Neural progenitor cell (in vitro differentiated cells): ENCODE measurements around the gene SORBS2. TPM values are rescaled to one million over a fixed set of nuclear protein-coding genes. Genes with fewer than 3 reads are reported as not detected.

Experiments
- DNase-seq: peaks from one replicate; pipeline ENCODE4 v3.0.0-alpha.2; 2016; ENCODE audit warnings: low spot score
- H2AFZ ChIP-seq: fragments of 200-600 bp; sonication (generic); replicated peaks from 2 replicates; pipeline ENCODE4 v1.6.1; 2016; ENCODE audit warnings: antibody characterized with exemption
- H3F3A ChIP-seq: fragments of 200-600 bp; sonication (generic); 2 replicates; pipeline ENCODE4 v1.6.1; 2016; ENCODE audit warnings: antibody characterized with exemption, low read depth
- H3K27ac ChIP-seq: fragments of 200-600 bp; sonication (generic); 2 replicates; pipeline ENCODE4 v1.5.1; 2016; ENCODE audit warnings: mild to moderate bottlenecking
- H3K27me3 ChIP-seq: fragments of 200-600 bp; sonication (generic); 2 replicates; pipeline ENCODE4 v1.6.1; 2016; ENCODE audit warnings: mild to moderate bottlenecking, moderate library complexity
- H3K36me3 ChIP-seq: fragments of 200-600 bp; sonication (generic); 2 replicates; pipeline ENCODE4 v1.5.1; 2016
- H3K4me1 ChIP-seq: fragments of 200-600 bp; sonication (generic); 2 replicates; pipeline ENCODE4 v1.6.1; 2016; ENCODE audit warnings: mixed run types
- H3K4me2 ChIP-seq: fragments of 200-600 bp; sonication (generic); 2 replicates; pipeline ENCODE4 v1.6.1; 2016
- H3K4me3 ChIP-seq: fragments of 200-600 bp; sonication (generic); 2 replicates; pipeline ENCODE4 v1.5.1; 2016
- H3K79me2 ChIP-seq: fragments of 200-600 bp; sonication (generic); 2 replicates; pipeline ENCODE4 v1.6.1; 2016; ENCODE audit warnings: low read depth
- H3K9ac ChIP-seq: fragments of 200-600 bp; sonication (generic); 2 replicates; pipeline ENCODE4 v1.6.1; 2016
- H3K9me3 ChIP-seq: fragments of 200-600 bp; sonication (generic); 2 replicates; pipeline ENCODE4 v1.5.1; 2016; ENCODE audit warnings: low read depth
- H4K20me1 ChIP-seq: fragments of 200-600 bp; sonication (generic); 2 replicates; pipeline ENCODE4 v1.6.1; 2016; ENCODE audit warnings: low read depth
- H3K27ac Mint-ChIP-seq: 3 replicates; pipeline ENCODE4 v1.8.0; 2021; ENCODE audit warnings: mixed read lengths
- H3K27me3 Mint-ChIP-seq: 2 replicates; pipeline ENCODE4 v1.8.0; 2022; ENCODE audit warnings: low read depth, mild to moderate bottlenecking, inconsistent platforms, moderate library complexity, mixed read lengths; ENCODE audit not compliant: insufficient read depth
- H3K36me3 Mint-ChIP-seq: 3 replicates; pipeline ENCODE4 v1.8.0; 2021; ENCODE audit warnings: mixed read lengths
- H3K4me1 Mint-ChIP-seq: 3 replicates; pipeline ENCODE4 v1.8.0; 2021; ENCODE audit warnings: mixed read lengths
- H3K4me3 Mint-ChIP-seq: 3 replicates; pipeline ENCODE4 v1.8.0; 2021; ENCODE audit warnings: mild to moderate bottlenecking, moderate library complexity, mixed read lengths
- H3K9me3 Mint-ChIP-seq: 3 replicates; pipeline ENCODE4 v1.8.0; 2020; ENCODE audit warnings: mixed read lengths
- EZH2 ChIP-seq: fragments of 200-600 bp; sonication (generic); IDR thresholded peaks from 2 replicates; pipeline ENCODE4 v1.6.1; 2017; ENCODE audit warnings: antibody characterized with exemption, mild to moderate bottlenecking, moderate library complexity
- EZH2phosphoT487 ChIP-seq: fragments of 200-600 bp; sonication (generic); IDR thresholded peaks from 2 replicates; pipeline ENCODE4 v1.6.1; 2017; ENCODE audit warnings: antibody characterized with exemption
- total RNA-seq: library from RNA; depleted of rRNA; stranded (reverse); fragments of >200 nt; gene quantifications from 2 replicates; pipeline ENCODE4 v1.2.3, GENCODE V29; 2015; ENCODE audit warnings: low replicate concordance
- TF ChIP-seq, protein P1 (sequence below): fragments of 200-600 bp; sonication (generic); IDR thresholded peaks from 2 replicates; pipeline ENCODE4 v1.5.1; 2017; ENCODE audit warnings: antibody characterized with exemption, mild to moderate bottlenecking

The SORBS2 gene
- total RNA-seq, 1 donor from 2014 or later: 15.7 TPM

DNA sequence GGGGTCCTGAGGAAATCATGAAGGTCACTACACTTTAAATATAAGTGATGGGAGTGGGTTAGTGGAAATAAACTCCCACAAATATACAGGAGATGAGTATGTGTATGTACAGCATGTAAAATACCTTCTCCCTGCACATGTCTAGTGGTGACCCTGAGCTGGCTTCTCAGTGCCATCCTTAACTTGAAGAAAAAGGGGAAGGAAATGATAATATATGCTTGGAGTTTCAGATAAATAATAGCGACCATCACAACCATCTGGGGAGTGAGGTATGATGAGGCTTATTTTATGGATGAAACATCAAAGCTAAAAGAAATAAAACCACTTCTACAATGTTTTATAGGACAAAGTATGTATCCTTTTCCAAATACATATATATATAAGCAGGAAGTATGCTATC is 41.0 kb upstream of the SORBS2 start:
- Histone ChIP-seq H3K27ac (no peak overlapping the region), H3K36me3 (no peaks in the 10 kb centered on the region), H3K27me3 (no peaks in the 10 kb centered on the region), H4K20me1 (no peaks in the 10 kb centered on the region), H3K9ac (no peak overlapping the region), H2AFZ (no peak overlapping the region), H3K79me2 (no peaks in the 10 kb centered on the region), H3K4me2 (no peak overlapping the region), H3K9me3 (no peaks in the 10 kb centered on the region), H3K4me1 (no peaks in the 10 kb centered on the region), H3F3A (no peaks in the 10 kb centered on the region), H3K4me3 (no peak overlapping the region)
- peaks cover 26% of the 10 kb centered on the region for H3K9me3 Mint-ChIP-seq
- H3K4me3 Mint-ChIP-seq: no peak overlapping the region
- no peak overlapping the region for H3K27ac Mint-ChIP-seq
- DNase-seq: no peak
- H3K27me3 Mint-ChIP-seq: peaks cover 6% of the 10 kb centered on the region
- H3K4me1 Mint-ChIP-seq: no peaks in the 10 kb centered on the region
- H3K36me3 Mint-ChIP-seq: peaks cover 8% of the 10 kb centered on the region
- no peak for TF ChIP-seq EZH2
- TF ChIP-seq, protein P1, sequence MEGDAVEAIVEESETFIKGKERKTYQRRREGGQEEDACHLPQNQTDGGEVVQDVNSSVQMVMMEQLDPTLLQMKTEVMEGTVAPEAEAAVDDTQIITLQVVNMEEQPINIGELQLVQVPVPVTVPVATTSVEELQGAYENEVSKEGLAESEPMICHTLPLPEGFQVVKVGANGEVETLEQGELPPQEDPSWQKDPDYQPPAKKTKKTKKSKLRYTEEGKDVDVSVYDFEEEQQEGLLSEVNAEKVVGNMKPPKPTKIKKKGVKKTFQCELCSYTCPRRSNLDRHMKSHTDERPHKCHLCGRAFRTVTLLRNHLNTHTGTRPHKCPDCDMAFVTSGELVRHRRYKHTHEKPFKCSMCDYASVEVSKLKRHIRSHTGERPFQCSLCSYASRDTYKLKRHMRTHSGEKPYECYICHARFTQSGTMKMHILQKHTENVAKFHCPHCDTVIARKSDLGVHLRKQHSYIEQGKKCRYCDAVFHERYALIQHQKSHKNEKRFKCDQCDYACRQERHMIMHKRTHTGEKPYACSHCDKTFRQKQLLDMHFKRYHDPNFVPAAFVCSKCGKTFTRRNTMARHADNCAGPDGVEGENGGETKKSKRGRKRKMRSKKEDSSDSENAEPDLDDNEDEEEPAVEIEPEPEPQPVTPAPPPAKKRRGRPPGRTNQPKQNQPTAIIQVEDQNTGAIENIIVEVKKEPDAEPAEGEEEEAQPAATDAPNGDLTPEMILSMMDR: no peak
- TF ChIP-seq EZH2phosphoT487: no peak

DNA sequence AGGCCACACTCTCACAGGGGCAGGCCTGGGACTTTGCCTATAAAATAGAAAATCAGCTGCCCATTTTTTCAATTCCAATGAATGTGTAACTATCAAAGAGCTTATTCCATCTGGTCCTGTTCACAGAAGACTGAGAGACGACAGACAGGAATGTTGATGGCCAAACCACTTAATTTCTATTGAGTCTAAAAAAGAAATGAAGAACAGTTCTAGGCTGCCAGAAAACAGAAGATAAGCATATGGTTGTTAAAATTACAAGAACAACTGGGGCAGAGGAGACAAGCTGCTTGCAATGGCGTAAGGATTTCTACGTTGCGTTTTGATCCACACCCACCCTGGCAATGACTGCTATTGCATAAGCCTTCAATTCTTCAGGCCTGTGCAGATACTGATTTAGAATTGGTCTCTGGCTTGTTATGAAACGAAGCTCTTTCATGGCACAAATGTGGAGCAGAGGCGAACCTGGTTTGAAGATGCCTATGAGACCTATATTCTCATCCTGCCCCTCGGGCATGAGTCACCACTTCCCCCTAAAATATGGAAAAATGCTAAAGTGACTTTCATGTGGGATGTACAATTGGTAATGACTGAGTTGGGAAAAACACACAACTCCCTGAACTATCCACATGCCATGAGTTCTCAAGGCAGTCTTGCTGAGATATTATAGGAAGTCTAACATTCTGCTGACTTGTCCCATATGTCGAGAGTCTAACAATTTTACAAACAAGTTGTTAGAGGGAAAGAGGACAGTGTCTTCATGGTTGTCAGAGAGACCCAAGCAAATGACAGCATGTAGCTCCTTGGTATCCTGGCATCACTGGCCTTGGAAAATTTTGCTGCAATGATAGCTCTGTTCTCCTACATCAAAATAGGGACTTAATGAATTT is 37.9 kb upstream of the SORBS2 start:
- TF ChIP-seq, protein P1: no peak
- TF ChIP-seq EZH2 (no peak), EZH2phosphoT487 (no peak)

DNA sequence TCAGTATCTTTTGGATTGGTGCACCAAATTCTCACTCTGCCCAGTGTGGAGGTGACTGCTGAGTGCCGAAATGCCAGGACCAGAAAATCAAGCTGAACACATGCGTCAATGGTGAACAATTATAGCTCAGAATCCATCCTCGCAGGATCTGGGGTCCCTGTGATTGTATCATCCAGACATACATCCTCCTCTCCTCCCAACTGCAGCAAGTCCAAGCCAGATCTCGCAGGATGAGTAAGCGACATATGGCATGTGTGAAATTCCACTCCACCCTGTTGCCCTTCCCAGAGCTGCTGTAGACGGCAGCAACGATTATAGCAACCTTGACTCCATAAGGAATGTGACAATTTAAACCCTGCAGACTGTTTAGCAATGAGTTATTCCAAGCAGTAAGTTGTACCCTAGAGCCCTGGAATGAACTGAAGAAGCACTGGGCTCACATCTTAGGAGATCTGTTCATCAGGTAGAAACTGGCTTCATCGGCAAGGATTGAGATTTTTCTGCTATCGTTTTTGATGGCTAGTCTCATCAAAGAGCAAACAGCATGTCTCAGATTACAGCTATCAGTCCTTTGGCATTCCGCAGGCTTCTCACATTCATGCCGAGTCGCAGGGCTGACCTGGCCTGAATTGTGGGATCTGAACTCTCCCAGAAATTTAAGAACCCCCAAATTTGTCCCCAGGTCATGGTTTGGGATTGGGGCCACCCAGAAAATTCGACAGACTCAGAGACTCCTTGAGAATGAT is 35.5 kb upstream of the SORBS2 start:
- Mint-ChIP-seq H3K27me3 (peaks cover 9% of the 10 kb centered on the region), H3K4me1 (no peaks in the 10 kb centered on the region), H3K36me3 (peaks cover 3% of the 10 kb centered on the region), H3K4me3 (no peak overlapping the region), H3K27ac (no peak overlapping the region), H3K9me3 (peaks cover 20% of the 10 kb centered on the region)
- Histone ChIP-seq H3K4me3 (no peak overlapping the region), H3K27me3 (no peaks in the 10 kb centered on the region), H3K36me3 (no peaks in the 10 kb centered on the region), H3K27ac (no peak overlapping the region), H4K20me1 (no peaks in the 10 kb centered on the region), H3K4me2 (no peak overlapping the region), H3K4me1 (no peaks in the 10 kb centered on the region), H2AFZ (no peak overlapping the region), H3K9me3 (no peaks in the 10 kb centered on the region), H3K9ac (no peak overlapping the region), H3K79me2 (no peaks in the 10 kb centered on the region), H3F3A (no peaks in the 10 kb centered on the region)
- DNase-seq: no peak
- TF ChIP-seq EZH2 (no peak), EZH2phosphoT487 (no peak)
- TF ChIP-seq, protein P1: no peak

More for the DNA sequence above, 37.9 kb upstream of the SORBS2 start:
- H3K4me3 Mint-ChIP-seq: no peak overlapping the region
- H3K27me3 Mint-ChIP-seq: peaks cover 9% of the 10 kb centered on the region
- Histone ChIP-seq H4K20me1 (no peaks in the 10 kb centered on the region), H2AFZ (no peak overlapping the region), H3K36me3 (no peaks in the 10 kb centered on the region), H3K27ac (no peak overlapping the region), H3K27me3 (no peaks in the 10 kb centered on the region), H3K4me3 (no peak overlapping the region), H3K4me1 (no peaks in the 10 kb centered on the region), H3K9me3 (no peaks in the 10 kb centered on the region), H3K4me2 (no peak overlapping the region), H3K79me2 (no peaks in the 10 kb centered on the region), H3K9ac (no peak overlapping the region), H3F3A (no peaks in the 10 kb centered on the region)
- DNase-seq: no peak
- H3K27ac Mint-ChIP-seq: no peak overlapping the region
- peaks cover 16% of the 10 kb centered on the region for H3K9me3 Mint-ChIP-seq
- no peaks in the 10 kb centered on the region for H3K36me3 Mint-ChIP-seq
- no peaks in the 10 kb centered on the region for H3K4me1 Mint-ChIP-seq
